Breast epithelium (tissue), 4 donors: ENCODE measurements around the gene UGT3A2. TPM values are rescaled to one million over a fixed set of nuclear protein-coding genes. Genes with fewer than 3 reads are reported as not detected.
"Not testable (repeated sequence)": the region's sequence is repeated elsewhere in the genome, so short reads cannot be mapped to it uniquely, and the experiment has no call there.

Source experiments
- DNase-seq, 2 donors: peaks; one replicate each; pipeline ENCODE4 v3.0.0-alpha.2; 2019; ENCODE audit warnings: low spot score in 2 of 2
- H3K27ac ChIP-seq, 2 donors: fragments of 200-600 bp; sonication (generic) in 1 of 2; one replicate each; pipeline ENCODE4 v1.5.1; 2016 to 2019; ENCODE audit warnings: mild to moderate bottlenecking in 1 of 2
- H3K27me3 ChIP-seq, 2 donors: fragments of 200-600 bp; sonication (generic) in 1 of 2; one replicate each; pipeline versions ENCODE4 v1.5.1 to v1.6.0; 2017 to 2019; ENCODE audit warnings: control low read depth in 1 of 2, mild to moderate bottlenecking in 1 of 2
- H3K36me3 ChIP-seq: fragments of 200-600 bp; one replicate; pipeline ENCODE4 v1.5.1; 2019
- H3K4me1 ChIP-seq, 2 donors: fragments of 200-600 bp; sonication (generic); one replicate each; pipeline ENCODE4 v1.5.1; 2016 to 2019; ENCODE audit warnings: control low read depth in 1 of 2
- H3K4me3 ChIP-seq, 3 donors: fragments of 200-600 bp; sonication (generic); 1 replicate in 2 of 3; 2 replicates in 1 of 3; pipeline ENCODE4 v1.5.1; 2016 to 2019; ENCODE audit warnings: mild to moderate bottlenecking in 3 of 3, moderate library complexity in 2 of 3
- H3K9me3 ChIP-seq, 2 donors: fragments of 200-600 bp; sonication (generic) in 1 of 2; one replicate each; pipeline ENCODE4 v1.5.1; 2016 to 2019; ENCODE audit warnings: control low read depth in 1 of 2
- POLR2A ChIP-seq: fragments of 450-650 bp; IDR thresholded peaks from one replicate; pipeline ENCODE4 v1.6.1; 2016; ENCODE audit warnings: antibody characterized with exemption, mild to moderate bottlenecking, moderate library complexity
- POLR2AphosphoS5 ChIP-seq, 3 donors: sonication (generic); formaldehyde crosslinking; IDR thresholded peaks; one replicate each; pipeline ENCODE4 v1.6.1; 2017; ENCODE audit warnings: antibody characterized with exemption in 3 of 3
- intact Hi-C: fragments of 100-400 bp; cut with DNase I; formaldehyde crosslinking; loops from one replicate; pipeline ENCODE4 v1.15.1; 2023; ENCODE audit warnings: low total_unique reads
- total RNA-seq, 3 donors: library from RNA; depleted of rRNA; stranded (reverse); fragments of >200 nt; gene quantifications; one replicate each; pipeline ENCODE4 v1.1.0, GENCODE V29; 2016
- TF ChIP-seq, protein P1 (sequence below), 3 donors: fragments of 450-650 bp; IDR thresholded peaks; one replicate each; pipeline ENCODE4 v1.5.1; 2016 to 2017; ENCODE audit warnings: antibody characterized with exemption in 3 of 3, mild to moderate bottlenecking in 3 of 3, moderate library complexity in 3 of 3

Gene UGT3A2
- total RNA-seq, 3 donors from 2014 or later, result not detected

DNA sequence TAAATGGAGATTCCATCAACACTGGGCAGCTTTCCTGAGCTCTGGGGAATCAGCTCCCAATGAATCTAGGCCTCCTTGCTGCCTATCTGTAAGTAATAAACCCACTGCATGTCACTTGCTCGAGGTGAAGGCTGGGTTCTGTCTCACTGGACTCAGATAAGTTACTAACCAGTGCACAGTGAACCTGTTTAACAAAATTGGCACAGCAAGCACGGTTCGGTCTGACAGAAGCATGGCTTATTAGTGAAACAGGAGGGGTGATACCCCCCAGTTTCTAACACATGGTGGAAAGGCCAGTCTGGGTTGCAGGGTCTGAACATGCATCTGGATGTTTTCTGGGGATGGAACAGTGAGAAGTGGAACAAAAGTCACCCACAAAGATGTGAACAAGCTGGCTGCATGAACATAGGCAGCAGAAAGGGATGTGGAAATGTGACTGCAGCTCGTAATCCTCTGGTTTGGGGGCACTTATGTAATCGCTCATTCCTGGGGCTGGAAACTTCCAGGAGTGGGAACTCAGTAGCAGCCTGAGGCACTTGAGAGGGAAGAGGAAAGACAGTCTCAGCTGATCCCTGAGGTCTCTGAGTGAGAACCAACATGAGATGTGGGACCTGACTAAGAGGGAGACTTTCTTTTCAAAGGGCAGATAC is 37.7 kb downstream of the UGT3A2 start:
- no peak for TF ChIP-seq POLR2A
- TF ChIP-seq POLR2AphosphoS5 (IDR thresholded peaks at IDR 0.05), result no peak
- TF ChIP-seq, protein P1, sequence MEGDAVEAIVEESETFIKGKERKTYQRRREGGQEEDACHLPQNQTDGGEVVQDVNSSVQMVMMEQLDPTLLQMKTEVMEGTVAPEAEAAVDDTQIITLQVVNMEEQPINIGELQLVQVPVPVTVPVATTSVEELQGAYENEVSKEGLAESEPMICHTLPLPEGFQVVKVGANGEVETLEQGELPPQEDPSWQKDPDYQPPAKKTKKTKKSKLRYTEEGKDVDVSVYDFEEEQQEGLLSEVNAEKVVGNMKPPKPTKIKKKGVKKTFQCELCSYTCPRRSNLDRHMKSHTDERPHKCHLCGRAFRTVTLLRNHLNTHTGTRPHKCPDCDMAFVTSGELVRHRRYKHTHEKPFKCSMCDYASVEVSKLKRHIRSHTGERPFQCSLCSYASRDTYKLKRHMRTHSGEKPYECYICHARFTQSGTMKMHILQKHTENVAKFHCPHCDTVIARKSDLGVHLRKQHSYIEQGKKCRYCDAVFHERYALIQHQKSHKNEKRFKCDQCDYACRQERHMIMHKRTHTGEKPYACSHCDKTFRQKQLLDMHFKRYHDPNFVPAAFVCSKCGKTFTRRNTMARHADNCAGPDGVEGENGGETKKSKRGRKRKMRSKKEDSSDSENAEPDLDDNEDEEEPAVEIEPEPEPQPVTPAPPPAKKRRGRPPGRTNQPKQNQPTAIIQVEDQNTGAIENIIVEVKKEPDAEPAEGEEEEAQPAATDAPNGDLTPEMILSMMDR (IDR thresholded peaks at IDR 0.05), result no peak
- DNase-seq, result no peak
- peaks cover 0 to 2% of the 10 kb centered on the region in 2 donors for H3K4me1 ChIP-seq
- no peaks in the 10 kb centered on the region for H3K9me3 ChIP-seq
- H3K4me3 ChIP-seq, result no peak overlapping the region
- H3K27me3 ChIP-seq, result no peaks in the 10 kb centered on the region
- H3K27ac ChIP-seq, result no peak overlapping the region
- H3K36me3 ChIP-seq, result no peaks in the 10 kb centered on the region
- intact Hi-C loops, result no loop called here

DNA sequence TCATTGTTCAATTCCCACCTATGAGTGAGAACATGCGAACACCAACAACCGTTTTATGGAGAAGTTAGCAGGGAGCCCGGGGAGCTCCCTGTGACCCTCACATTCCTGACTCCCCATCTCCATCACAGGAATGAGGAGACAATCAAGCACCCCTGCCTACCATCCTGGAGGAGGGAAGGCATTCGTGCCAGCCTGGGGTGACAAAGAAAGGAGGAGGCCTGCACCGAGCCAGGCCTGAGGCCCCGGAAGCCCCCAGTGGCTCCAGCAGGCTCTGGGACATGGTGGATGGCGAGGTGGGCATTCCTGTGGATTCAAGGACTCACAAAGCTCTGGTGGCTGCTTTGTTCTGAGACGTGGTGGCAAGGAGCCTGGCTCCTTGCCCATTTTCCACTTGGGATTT is 39.0 kb downstream of the UGT3A2 start:
- intact Hi-C loops, result no loop called here

DNA sequence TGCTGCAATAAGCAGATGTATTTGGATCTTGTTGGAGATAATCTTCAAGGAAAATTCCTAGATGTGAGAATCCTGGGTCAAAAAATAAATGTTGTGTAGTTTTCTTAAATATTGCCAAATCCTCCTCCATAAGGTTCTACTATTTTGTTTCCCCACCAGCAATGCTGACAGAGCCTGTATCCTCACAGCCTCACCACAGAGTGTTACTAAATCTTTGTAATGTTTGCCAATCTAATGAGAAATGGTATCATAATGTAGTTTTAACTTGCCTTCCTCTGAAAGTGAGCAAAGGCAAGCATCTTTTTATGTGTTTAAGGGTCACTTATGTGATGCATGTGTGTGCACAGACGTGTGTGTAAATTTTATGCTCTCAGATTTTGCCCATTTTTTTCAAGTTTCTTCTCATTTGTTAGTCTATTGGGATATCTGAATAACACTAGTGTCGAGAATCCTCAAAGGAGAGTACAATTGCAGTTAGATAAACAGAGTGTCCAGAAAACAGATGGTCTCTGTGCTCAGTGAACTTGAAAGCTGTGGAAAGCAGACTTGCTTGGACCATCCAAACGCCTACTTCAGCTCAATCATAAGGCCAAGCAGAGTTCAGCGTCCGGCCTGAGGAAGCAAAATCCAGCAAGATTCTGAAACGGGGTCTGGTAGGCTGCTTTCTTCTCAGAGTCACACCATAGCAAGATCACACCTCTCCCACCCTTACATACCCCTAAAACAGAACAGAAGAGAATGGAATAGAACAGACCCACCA is 39.8 kb downstream of the UGT3A2 start:
- H3K27me3 ChIP-seq, result no peaks in the 10 kb centered on the region
- H3K27ac ChIP-seq, result no peak overlapping the region
- H3K9me3 ChIP-seq, result no peaks in the 10 kb centered on the region
- intact Hi-C loops, result no loop called here
- no peaks in the 10 kb centered on the region for H3K36me3 ChIP-seq
- no peak for DNase-seq
- H3K4me1 ChIP-seq, result peaks cover 0 to 2% of the 10 kb centered on the region in 2 donors
- H3K4me3 ChIP-seq, result no peak overlapping the region
- TF ChIP-seq POLR2A, result no peak
- no peak for TF ChIP-seq POLR2AphosphoS5 (IDR thresholded peaks at IDR 0.05)
- TF ChIP-seq, protein P1 (IDR thresholded peaks at IDR 0.05), result no peak

More for the DNA sequence above, 39.0 kb downstream of the UGT3A2 start:
- H3K36me3 ChIP-seq, result no peaks in the 10 kb centered on the region
- no peaks in the 10 kb centered on the region for H3K9me3 ChIP-seq
- no peak for TF ChIP-seq POLR2AphosphoS5 (IDR thresholded peaks at IDR 0.05)
- TF ChIP-seq POLR2A, result no peak
- TF ChIP-seq, protein P1 (IDR thresholded peaks at IDR 0.05), result no peak
- peaks cover 0 to 2% of the 10 kb centered on the region in 2 donors for H3K4me1 ChIP-seq
- no peak overlapping the region for H3K4me3 ChIP-seq
- no peak overlapping the region for H3K27ac ChIP-seq
- no peaks in the 10 kb centered on the region for H3K27me3 ChIP-seq
- DNase-seq, result no peak

DNA sequence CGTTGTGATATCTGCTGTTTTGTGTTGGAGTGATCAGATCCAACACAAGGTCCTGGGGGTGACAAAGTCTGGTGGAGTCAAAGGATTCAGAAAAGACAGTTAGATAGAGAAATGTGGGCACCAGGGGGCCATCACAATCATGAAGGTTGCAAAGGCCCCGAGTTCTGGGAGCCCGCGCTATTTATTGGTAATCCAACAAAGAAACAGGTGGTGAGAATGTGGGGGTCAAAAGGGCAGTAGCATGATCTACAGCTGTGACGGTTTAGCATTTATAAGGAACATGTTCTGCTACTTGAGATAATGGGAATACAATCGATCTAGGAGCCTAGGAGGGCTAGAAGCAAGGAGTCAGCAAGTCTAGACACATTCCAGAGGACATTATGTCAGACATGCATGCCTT is 44.4 kb downstream of the UGT3A2 start:
- intact Hi-C loops, DNase-seq, H3K4me3 ChIP-seq, H3K9me3 ChIP-seq, H3K27me3 ChIP-seq, H3K4me1 ChIP-seq, H3K27ac ChIP-seq, H3K36me3 ChIP-seq: not testable (repeated sequence)

DNA sequence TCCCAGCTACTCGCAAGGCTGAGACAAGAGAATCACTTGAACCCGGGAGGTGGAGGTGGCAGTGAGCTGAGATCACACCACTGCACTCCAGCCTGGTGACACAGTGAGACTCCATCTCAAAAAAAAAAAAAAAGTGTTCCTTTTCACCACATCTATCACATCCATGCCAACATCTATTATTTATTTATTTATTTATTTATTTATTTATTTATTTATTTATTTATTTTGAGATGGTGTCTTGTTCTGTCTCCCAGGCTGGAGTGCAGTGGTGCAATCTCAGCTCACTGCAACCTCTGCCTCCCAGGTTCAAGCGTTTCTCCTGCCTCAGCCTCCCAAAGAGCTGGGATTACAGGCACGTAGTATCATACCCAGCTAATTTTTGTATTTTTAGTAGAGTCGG is 47.1 kb downstream of the UGT3A2 start:
- intact Hi-C loops, H3K4me3 ChIP-seq, H3K27me3 ChIP-seq, H3K4me1 ChIP-seq, H3K36me3 ChIP-seq, H3K27ac ChIP-seq, DNase-seq: not testable (repeated sequence)
- peaks cover 13 to 21% of the 10 kb centered on the region in 2 donors for H3K9me3 ChIP-seq

DNA sequence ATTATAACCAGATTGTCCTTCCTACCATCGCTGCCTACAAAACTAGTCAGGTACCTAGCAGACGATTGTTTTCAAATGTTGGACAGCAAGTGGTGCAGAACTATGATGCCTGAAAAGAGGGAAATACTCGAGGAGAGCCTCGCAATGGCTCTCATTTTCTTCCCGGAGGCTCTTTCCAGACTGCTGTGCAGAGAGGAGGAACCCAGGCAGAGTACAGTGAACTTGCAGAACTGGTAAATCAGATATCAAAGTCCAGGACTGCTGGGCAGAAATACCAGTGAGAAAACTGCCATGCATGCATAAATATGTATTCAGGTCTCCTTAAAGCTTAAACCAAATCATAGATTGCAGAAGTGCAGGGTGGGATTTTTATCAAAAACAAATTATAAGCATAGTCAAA is 49.1 kb downstream of the UGT3A2 start:
- Histone ChIP-seq H3K36me3 (no peaks in the 10 kb centered on the region), H3K4me1 (no peaks in the 10 kb centered on the region), H3K4me3 (no peak overlapping the region), H3K9me3 (peaks cover 21 to 34% of the 10 kb centered on the region in 2 donors), H3K27me3 (no peaks in the 10 kb centered on the region), H3K27ac (no peak overlapping the region)
- no peak for TF ChIP-seq POLR2AphosphoS5 (IDR thresholded peaks at IDR 0.05)
- no peak for TF ChIP-seq POLR2A
- TF ChIP-seq, protein P1 (IDR thresholded peaks at IDR 0.05), result no peak
- DNase-seq, result no peak
- intact Hi-C loops, result no loop called here
